Measurements from ENCODE around the gene PCDHB8.
"Not testable (repeated sequence)": the region's sequence is repeated elsewhere in the genome, so short reads cannot be mapped to it uniquely, and the experiment has no call there.

DNA sequence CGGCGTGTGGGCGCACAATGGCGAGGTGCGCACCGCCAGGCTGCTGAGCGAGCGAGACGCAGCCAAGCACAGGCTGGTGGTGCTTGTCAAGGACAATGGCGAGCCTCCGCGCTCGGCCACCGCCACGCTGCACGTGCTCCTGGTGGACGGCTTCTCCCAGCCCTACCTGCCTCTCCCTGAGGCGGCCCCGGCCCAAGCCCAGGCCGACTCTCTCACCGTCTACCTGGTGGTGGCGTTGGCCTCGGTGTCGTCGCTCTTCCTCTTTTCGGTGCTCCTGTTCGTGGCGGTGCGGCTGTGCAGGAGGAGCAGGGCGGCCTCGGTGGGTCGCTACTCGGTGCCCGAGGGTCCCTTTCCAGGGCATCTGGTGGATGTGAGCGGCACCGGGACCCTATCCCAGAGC lies 25.5 kb upstream of the PCDHB8 start:
- TF ChIP-seq, protein P1, sequence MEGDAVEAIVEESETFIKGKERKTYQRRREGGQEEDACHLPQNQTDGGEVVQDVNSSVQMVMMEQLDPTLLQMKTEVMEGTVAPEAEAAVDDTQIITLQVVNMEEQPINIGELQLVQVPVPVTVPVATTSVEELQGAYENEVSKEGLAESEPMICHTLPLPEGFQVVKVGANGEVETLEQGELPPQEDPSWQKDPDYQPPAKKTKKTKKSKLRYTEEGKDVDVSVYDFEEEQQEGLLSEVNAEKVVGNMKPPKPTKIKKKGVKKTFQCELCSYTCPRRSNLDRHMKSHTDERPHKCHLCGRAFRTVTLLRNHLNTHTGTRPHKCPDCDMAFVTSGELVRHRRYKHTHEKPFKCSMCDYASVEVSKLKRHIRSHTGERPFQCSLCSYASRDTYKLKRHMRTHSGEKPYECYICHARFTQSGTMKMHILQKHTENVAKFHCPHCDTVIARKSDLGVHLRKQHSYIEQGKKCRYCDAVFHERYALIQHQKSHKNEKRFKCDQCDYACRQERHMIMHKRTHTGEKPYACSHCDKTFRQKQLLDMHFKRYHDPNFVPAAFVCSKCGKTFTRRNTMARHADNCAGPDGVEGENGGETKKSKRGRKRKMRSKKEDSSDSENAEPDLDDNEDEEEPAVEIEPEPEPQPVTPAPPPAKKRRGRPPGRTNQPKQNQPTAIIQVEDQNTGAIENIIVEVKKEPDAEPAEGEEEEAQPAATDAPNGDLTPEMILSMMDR (IDR thresholded peaks at IDR 0.05): not testable (repeated sequence)
- TF ChIP-seq ZFX (IDR thresholded peaks at IDR 0.05; ENCODE audit: borderline replicate concordance): not testable (repeated sequence)
